OCI-LY7 (cell line): ENCODE data around the gene BMP4.

Experiments
- CTCF ChIP-seq: fragments of 200-600 bp; sonication (generic); conservative IDR thresholded peaks from 2 replicates; pipeline ENCODE4 v1.5.1; 2014; ENCODE audit warnings: mild to moderate bottlenecking, antibody characterized with exemption, low read length, moderate library complexity, mixed read lengths
- EZH2phosphoT487 ChIP-seq: fragments of 200-600 bp; sonication (generic); IDR thresholded peaks from 2 replicates; pipeline ENCODE4 v1.6.1; 2018; ENCODE audit warnings: low read depth, borderline replicate concordance, mild to moderate bottlenecking, mixed run types, antibody characterized with exemption, low read length, moderate library complexity, mixed read lengths

- no peak for TF ChIP-seq CTCF
- TF ChIP-seq EZH2phosphoT487: no peak
These were observed 7.6 kb upstream of the BMP4 start for GRCh38 chr14:53964249-53964648.
